Cardiac muscle cell (in vitro differentiated cells and primary cell): ENCODE data around the gene HTATSF1. TPM values are rescaled to one million over a fixed set of nuclear protein-coding genes. Genes with fewer than 3 reads are reported as not detected.

Experiments used
- DNase-seq, 2 donors: peaks; one replicate each; pipeline versions ENCODE4 v3.0.0 to v3.0.0-alpha.2; 2010 to 2017; ENCODE audit warnings: low read depth in 1 of 2, low spot score in 1 of 2
- H3K27ac ChIP-seq: fragments of 200-600 bp; sonication (generic); 2 replicates; pipeline ENCODE4 v1.5.1; 2016
- H3K27me3 ChIP-seq: fragments of 200-600 bp; sonication (generic); 2 replicates; pipeline ENCODE4 v1.6.0; 2016; ENCODE audit warnings: control low read depth
- H3K36me3 ChIP-seq: fragments of 200-600 bp; sonication (generic); 2 replicates; pipeline ENCODE4 v1.5.1; 2016; ENCODE audit warnings: control low read depth
- H3K4me1 ChIP-seq: fragments of 200-600 bp; sonication (generic); 2 replicates; pipeline ENCODE4 v1.8.1; 2017; ENCODE audit warnings: low read depth, mild to moderate bottlenecking, mixed run types
- H3K4me3 ChIP-seq: fragments of 200-600 bp; sonication (generic); 2 replicates; pipeline ENCODE4 v1.5.1; 2016; ENCODE audit warnings: mild to moderate bottlenecking
- H3K9me3 ChIP-seq: fragments of 200-600 bp; sonication (generic); 2 replicates; pipeline ENCODE4 v1.5.1; 2017; ENCODE audit warnings: low read depth, mild to moderate bottlenecking, control low read depth
- CTCF ChIP-seq: IDR thresholded peaks from 2 replicates; pipeline ENCODE4 v1.5.1; 2012; ENCODE audit warnings: low read depth, mild to moderate bottlenecking, low read length
- polyA plus RNA-seq: library from polyadenylated mRNA; unstranded; fragments of >200 nt; fragmentation: Nextera tagmentation; extraction: Ambion mirVana; gene quantifications from 2 replicates; pipeline ENCODE4 v1.2.1, GENCODE V29; 2016
- total RNA-seq: library from RNA; depleted of rRNA; stranded (reverse); fragments of >200 nt; gene quantifications from 2 replicates; pipeline ENCODE4 v1.2.3, GENCODE V29; 2016

The HTATSF1 gene
- 78.5 and 80.4 TPM in 2 replicates for total RNA-seq
- 86.7 and 95.8 TPM in 2 replicates for polyA plus RNA-seq

- H3K27ac ChIP-seq, result peak within 1 kb of the TSS; percentile 99
- peaks cover 15% of the 10 kb centered on the region for H3K36me3 ChIP-seq
- no peaks in the 10 kb centered on the region for H3K27me3 ChIP-seq
- H3K4me3 ChIP-seq, result peak within 1 kb of the TSS; percentile 84
- no peaks in the 10 kb centered on the region for H3K4me1 ChIP-seq
- no peak for TF ChIP-seq CTCF
- H3K9me3 ChIP-seq, result no peaks in the 10 kb centered on the region
- peak in 1 of 2 donors; percentile 22 for DNase-seq
These were observed at the start of gene HTATSF1 for GRCh38 chrX:136497556-136498052. Gene HTATSF1, plus strand, starts transcription at chrX:136497592. Its CDS starts 93 bp downstream, at chrX:136497685.

- no peak for TF ChIP-seq CTCF
- Histone ChIP-seq H3K4me3 (no peak overlapping the region), H3K27me3 (no peaks in the 10 kb centered on the region), H3K9me3 (no peaks in the 10 kb centered on the region), H3K4me1 (no peaks in the 10 kb centered on the region), H3K27ac (no peak overlapping the region), H3K36me3 (no peaks in the 10 kb centered on the region)
- DNase-seq, result no peak
These were observed 49.4 kb upstream of the HTATSF1 start for GRCh38 chrX:136447968-136448367.

GRCh38 chrX:136450050-136450830 lies 47.2 kb upstream of the HTATSF1 start:
- H3K4me3 ChIP-seq, result no peak overlapping the region
- no peaks in the 10 kb centered on the region for H3K36me3 ChIP-seq
- H3K4me1 ChIP-seq, result no peaks in the 10 kb centered on the region
- no peaks in the 10 kb centered on the region for H3K27me3 ChIP-seq
- no peak for TF ChIP-seq CTCF
- H3K9me3 ChIP-seq, result no peaks in the 10 kb centered on the region
- H3K27ac ChIP-seq, result no peak overlapping the region
- DNase-seq, result no peak

GRCh38 chrX:136452614-136453013 lies 44.8 kb upstream of the HTATSF1 start:
- no peak for DNase-seq
- no peaks in the 10 kb centered on the region for H3K9me3 ChIP-seq
- no peak for TF ChIP-seq CTCF
- H3K4me3 ChIP-seq, result no peak overlapping the region
- no peak overlapping the region for H3K27ac ChIP-seq
- no peaks in the 10 kb centered on the region for H3K27me3 ChIP-seq
- no peaks in the 10 kb centered on the region for H3K36me3 ChIP-seq
- H3K4me1 ChIP-seq, result no peaks in the 10 kb centered on the region

GRCh38 chrX:136453114-136453513 lies 44.3 kb upstream of the HTATSF1 start:
- TF ChIP-seq CTCF, result no peak

More at GRCh38 chrX:136453114-136453513, 44.3 kb upstream of the HTATSF1 start:
- Histone ChIP-seq H3K4me3 (no peak overlapping the region), H3K27me3 (no peaks in the 10 kb centered on the region), H3K4me1 (no peaks in the 10 kb centered on the region), H3K9me3 (no peaks in the 10 kb centered on the region), H3K36me3 (no peaks in the 10 kb centered on the region), H3K27ac (no peak overlapping the region)
- DNase-seq, result no peak
